HCT116 (cell line): ENCODE results near the gene NOS2. TPM values are rescaled to one million over a fixed set of nuclear protein-coding genes. Genes with fewer than 3 reads are reported as not detected.

Experiments used
- ATAC-seq: fragments of 200-7000 bp; cut with Tn5 transposase; 2 replicates; pipeline ENCODE4 v1.9.1; 2020; ENCODE audit warnings: mild to moderate bottlenecking, moderate library complexity
- BruUV-seq: library from RNA; stranded (reverse); fragments of 400-500 nt; replicated peaks from 2 replicates; lab custom pipeline; 2021; lab: Mats Ljungman, UMichigan
- CTCF ChIA-PET: fragments of 300-600 bp; sonication (Branson Sonifier 250); formaldehyde crosslinking; loops from one replicate; lab custom pipeline; 2021; ENCODE audit warnings: antibody characterized with exemption; lab: Charles Lee
- POLR2A ChIA-PET: fragments of 300-600, 350-600 bp; sonication (Branson Sonifier 250); formaldehyde crosslinking; loops from one replicate; lab custom pipeline; 2021; ENCODE audit warnings: antibody characterized with exemption; lab: Charles Lee
- RAD21 ChIA-PET, 2 experiments: fragments of 300-600 bp; sonication (Branson Sonifier 250); formaldehyde crosslinking; loops; one replicate each; lab custom pipeline; 2023; ENCODE audit warnings: low total read pairs in 2 of 2; ENCODE audit not compliant: uncharacterized antibody in 2 of 2, unreplicated experiment in 2 of 2, low non-redundant PET in 1 of 2; lab: Charles Lee
- DNase-seq: peaks from one replicate; pipeline ENCODE4 v3.0.0-alpha.2; 2010; ENCODE audit warnings: low read depth, low spot score
- H2AFZ ChIP-seq: fragments of 200-600 bp; shearing (Covaris generic), sonication (generic); 2 replicates; pipeline ENCODE4 v1.6.1; 2017; ENCODE audit warnings: low read depth, mixed run types, mixed read lengths, antibody characterized with exemption, low read length; ENCODE audit not compliant: poor library complexity, severe bottlenecking
- H3K27ac ChIP-seq: 2 replicates; pipeline ENCODE4 v1.5.1; 2012; ENCODE audit warnings: low read depth, low read length
- H3K27me3 ChIP-seq: fragments of 200-600 bp; sonication (generic); 2 replicates; pipeline ENCODE4 v1.6.1; 2016; ENCODE audit warnings: mixed run types, low read length, mixed read lengths; ENCODE audit not compliant: insufficient read depth
- H3K36me3 ChIP-seq, 2 experiments: fragments of 200-500 bp in 1 of 2; fragments of 200-600 bp in 1 of 2; sonication (Bioruptor generic) in 1 of 2; sonication (generic) in 1 of 2; 2 replicates each; pipeline versions ENCODE4 v1.5.1 to v1.6.1; 2014 to 2016; ENCODE audit warnings: low read length in 2 of 2, inconsistent platforms in 1 of 2, mixed read lengths in 1 of 2, mixed run types in 1 of 2; ENCODE audit not compliant: insufficient read depth in 2 of 2, control insufficient read depth in 1 of 2
- H3K4me1 ChIP-seq, 2 experiments: fragments of 200-600 bp in 1 of 2; sonication (generic) in 1 of 2; 2 replicates each; pipeline versions ENCODE4 v1.5.1 to v1.6.1; 2012 to 2017; ENCODE audit warnings: low read length in 2 of 2, inconsistent platforms in 1 of 2, mild to moderate bottlenecking in 1 of 2, mixed read lengths in 1 of 2, mixed run types in 1 of 2, moderate library complexity in 1 of 2; ENCODE audit not compliant: insufficient read depth in 2 of 2, control insufficient read depth in 1 of 2
- H3K4me2 ChIP-seq: fragments of 200-600 bp; sonication (generic); 2 replicates; pipeline ENCODE4 v1.6.1; 2017; ENCODE audit warnings: mixed run types, low read length, mixed read lengths
- H3K4me3 ChIP-seq, 2 experiments: fragments of 200-600 bp in 1 of 2; sonication (generic) in 1 of 2; replicated peaks in 1 of 2; 2 replicates each; pipeline ENCODE4 v1.5.1; 2011 to 2016; ENCODE audit warnings: low read length in 2 of 2, control low read depth in 1 of 2, low read depth in 1 of 2, mild to moderate bottlenecking in 1 of 2, mixed read lengths in 1 of 2, mixed run types in 1 of 2
- H3K79me2 ChIP-seq: fragments of 200-600 bp; sonication (generic); 2 replicates; pipeline ENCODE4 v1.6.1; 2017; ENCODE audit warnings: mild to moderate bottlenecking, mixed run types, low read length, moderate library complexity, mixed read lengths; ENCODE audit not compliant: insufficient read depth
- H3K9ac ChIP-seq: fragments of 200-600 bp; sonication (generic); 2 replicates; pipeline ENCODE4 v1.6.1; 2016; ENCODE audit warnings: low read length, mixed read lengths
- H3K9me2 ChIP-seq: fragments of 200-600 bp; sonication (generic), shearing (Covaris generic); 2 replicates; pipeline ENCODE4 v1.6.1; 2017; ENCODE audit warnings: mixed run types, mild to moderate bottlenecking, moderate library complexity; ENCODE audit not compliant: insufficient read depth
- H3K9me3 ChIP-seq, 2 experiments: fragments of 200-500 bp in 1 of 2; fragments of 200-600 bp in 1 of 2; sonication (Bioruptor generic) in 1 of 2; sonication (generic) in 1 of 2; 2 replicates each; pipeline ENCODE4 v1.6.1; 2014 to 2017; ENCODE audit warnings: low read length in 2 of 2, mixed read lengths in 2 of 2, inconsistent platforms in 1 of 2, low read depth in 1 of 2, mild to moderate bottlenecking in 1 of 2, mixed run types in 1 of 2, moderate library complexity in 1 of 2; ENCODE audit not compliant: control insufficient read depth in 1 of 2, insufficient read depth in 1 of 2
- H4K20me1 ChIP-seq: fragments of 200-600 bp; sonication (generic), shearing (Covaris generic); 2 replicates; pipeline ENCODE4 v1.6.1; 2017; ENCODE audit warnings: mixed run types, mild to moderate bottlenecking, moderate library complexity; ENCODE audit not compliant: insufficient read depth
- CEBPB ChIP-seq: IDR thresholded peaks from 2 replicates; pipeline ENCODE4 v1.6.1; 2012; ENCODE audit warnings: low read depth
- EGR1 ChIP-seq: IDR thresholded peaks from 2 replicates; pipeline ENCODE4 v1.6.1; 2012; ENCODE audit warnings: low read depth
- EZH2phosphoT487 ChIP-seq: fragments of 200-600 bp; IDR thresholded peaks from 2 replicates; pipeline ENCODE4 v1.6.1; 2018; ENCODE audit warnings: antibody characterized with exemption, borderline replicate concordance
- FOSL1 ChIP-seq: IDR thresholded peaks from 2 replicates; pipeline ENCODE4 v1.6.1; 2012; ENCODE audit warnings: low read depth
- JUND ChIP-seq: IDR thresholded peaks from 2 replicates; pipeline ENCODE4 v1.6.1; 2012
- MAX ChIP-seq: IDR thresholded peaks from 2 replicates; pipeline ENCODE4 v1.6.1; 2012
- POLR2A ChIP-seq: IDR thresholded peaks from 2 replicates; pipeline ENCODE4 v1.7.0; 2011; ENCODE audit warnings: borderline replicate concordance; ENCODE audit not compliant: insufficient read depth, insufficient read length; ENCODE audit errors: extremely low read depth
- POLR2AphosphoS5 ChIP-seq: IDR thresholded peaks from 2 replicates; pipeline ENCODE4 v1.6.1; 2011; ENCODE audit warnings: mild to moderate bottlenecking, low read depth, low read length, moderate library complexity
- REST ChIP-seq: IDR thresholded peaks from 2 replicates; pipeline ENCODE4 v1.6.1; 2012; ENCODE audit warnings: low read depth
- YY1 ChIP-seq: IDR thresholded peaks from 2 replicates; pipeline ENCODE4 v1.6.1; 2011; ENCODE audit warnings: low read length, low read depth, moderate library complexity, mild to moderate bottlenecking; ENCODE audit not compliant: insufficient replicate concordance; ENCODE audit errors: extremely low read depth
- ZNF274 ChIP-seq: fragments of 200-500 bp; sonication (Bioruptor generic); IDR thresholded peaks from 2 replicates; pipeline ENCODE4 v1.6.1; 2014; ENCODE audit warnings: mild to moderate bottlenecking, low read depth, low read length, inconsistent platforms
- intact Hi-C: fragments of 100-400 bp; cut with micrococcal nuclease; formaldehyde crosslinking; loops from 2 replicates; pipeline ENCODE4 v1.10.0; 2022
- total RNA-seq: library from RNA; stranded (reverse); gene quantifications from one replicate; pipeline ENCODE4 v1.2.1, GENCODE V29; 2021; ENCODE audit not compliant: unreplicated experiment

The NOS2 gene
- total RNA-seq, 1 experiment from 2014 or later = 0.07 TPM

- no TSS peak for BruUV-seq
- H3K4me3 ChIP-seq = no peak overlapping the region
- peaks cover 4 to 8% of the 10 kb centered on the region in 2 experiments; a peak in 3 of 4 replicates for H3K4me1 ChIP-seq
- no peaks in the 10 kb centered on the region for H4K20me1 ChIP-seq
- RAD21 ChIA-PET = no interaction called here
- CTCF ChIA-PET = interaction anchor here (1.4 to 1.6 kb wide), 2 partner anchors 71 to 154 kb away, joined by 5 read pairs; no protein-coding TSS in a partner anchor
- H3K9me2 ChIP-seq = no peaks in the 10 kb centered on the region
- no peaks in the 10 kb centered on the region for H3K27me3 ChIP-seq
- no peak for ATAC-seq
- intact Hi-C loops = no loop called here
- no peaks in the 10 kb centered on the region for H3K9me3 ChIP-seq
- H3K27ac ChIP-seq = no peak overlapping the region
- TF ChIP-seq YY1 (no peak), POLR2A (no peak), FOSL1 (no peak), JUND (no peak), MAX (no peak), EGR1 (no peak), ZNF274 (no peak)
- TF ChIP-seq, all 23 proteins: peak for 0
- H3K4me2 ChIP-seq = no peak overlapping the region
- no peak overlapping the region for H2AFZ ChIP-seq
- no peak overlapping the region for H3K9ac ChIP-seq
- no peaks in the 10 kb centered on the region for H3K79me2 ChIP-seq
- H3K36me3 ChIP-seq = no peaks in the 10 kb centered on the region
- POLR2A ChIA-PET = no interaction called here
- no peak for DNase-seq
Measured at GRCh38 chr17:27808628-27809027, 8.3 kb upstream of the NOS2 start.

- CTCF ChIA-PET = interaction anchor here (1.4 to 3.4 kb wide), 3 partner anchors 71 to 153 kb away, joined by 5 to 92 read pairs (median 5); no protein-coding TSS in a partner anchor
- Histone ChIP-seq H3K36me3 (no peaks in the 10 kb centered on the region), H3K27ac (no peak overlapping the region), H3K9me2 (no peaks in the 10 kb centered on the region), H3K4me2 (no peak overlapping the region), H3K9me3 (no peaks in the 10 kb centered on the region), H3K79me2 (no peaks in the 10 kb centered on the region), H3K4me1 (peaks cover 4 to 8% of the 10 kb centered on the region in 2 experiments; a peak in 3 of 4 replicates)
- DNase-seq = no peak
- intact Hi-C loops = no loop called here
- ATAC-seq = no peak
- RAD21 ChIA-PET = interaction anchor here in 1 of 2 experiments (0.6 kb wide), 1 partner anchor 86 kb away, joined by 3 read pairs; no protein-coding TSS in a partner anchor
- TF ChIP-seq CEBPB (no peak), EGR1 (no peak), REST (no peak), POLR2AphosphoS5 (no peak), EZH2phosphoT487 (no peak)
- TF ChIP-seq, all 23 proteins: peak for 0
- Histone ChIP-seq H3K9ac (no peak overlapping the region), H3K4me3 (no peak overlapping the region), H3K27me3 (no peaks in the 10 kb centered on the region), H2AFZ (no peak overlapping the region), H4K20me1 (no peaks in the 10 kb centered on the region)
- no TSS peak for BruUV-seq
- POLR2A ChIA-PET = no interaction called here
Measured at GRCh38 chr17:27807567-27808470, 7.5 kb upstream of the NOS2 start.
